Esophagus squamous epithelium (tissue), 5 donors: ENCODE data around the gene NFS1. TPM values are rescaled to one million over a fixed set of nuclear protein-coding genes. Genes with fewer than 3 reads are reported as not detected.

Experiments
- DNase-seq: peaks from one replicate; lab custom pipeline; 2025; lab: John Stamatoyannopoulos, UW
- H3K27ac ChIP-seq, 4 donors: fragments of 200-600 bp; sonication (generic); one replicate each; pipeline ENCODE4 v1.5.1; 2016 to 2019; ENCODE audit warnings: mild to moderate bottlenecking in 1 of 4
- H3K27me3 ChIP-seq, 4 donors: fragments of 200-600 bp; sonication (generic); 1 replicate in 3 of 4; 2 replicates in 1 of 4; pipeline versions ENCODE4 v1.5.1 to v1.6.0; 2017 to 2021; ENCODE audit warnings: antibody characterized with exemption in 1 of 4
- H3K36me3 ChIP-seq, 3 donors: fragments of 200-600 bp; sonication (generic); one replicate each; pipeline ENCODE4 v1.5.1; 2016 to 2019
- H3K4me1 ChIP-seq, 3 donors: fragments of 200-600 bp; sonication (generic); one replicate each; pipeline ENCODE4 v1.5.1; 2017 to 2019
- H3K4me3 ChIP-seq, 4 donors: fragments of 200-600 bp; sonication (generic); 1 replicate in 3 of 4; 2 replicates in 1 of 4; pipeline ENCODE4 v1.5.1; 2016 to 2019; ENCODE audit warnings: mild to moderate bottlenecking in 2 of 4, moderate library complexity in 1 of 4
- H3K9me3 ChIP-seq, 3 donors: fragments of 200-600 bp; sonication (generic); one replicate each; pipeline ENCODE4 v1.5.1; 2016 to 2019
- POLR2A ChIP-seq, 4 donors: fragments of 450-650 bp; IDR thresholded peaks; one replicate each; pipeline ENCODE4 v1.6.1; 2017; ENCODE audit warnings: antibody characterized with exemption in 4 of 4, mild to moderate bottlenecking in 4 of 4, moderate library complexity in 3 of 4
- WGBS, 2 donors: methylation state at CpG; one replicate each; pipeline ENCODE4 v1.1.5; 2018; 5-methylcytosine and 5-hydroxymethylcytosine counted together
- intact Hi-C: fragments of 100-400 bp; cut with DNase I; formaldehyde crosslinking; loops from one replicate; pipeline ENCODE4 v1.15.0; 2022
- total RNA-seq, 4 donors: library from RNA; depleted of rRNA; stranded (reverse); fragments of >200 nt; gene quantifications; one replicate each; pipeline ENCODE4 v1.1.0, GENCODE V29; 2016
- TF ChIP-seq, protein P1 (sequence below), 6 experiments: fragments of 450-650 bp in 4 of 6; fragments of 200-600 bp in 2 of 6; sonication (generic) in 2 of 6; IDR thresholded peaks; one replicate each; pipeline ENCODE4 v1.5.1; 2016 to 2019; ENCODE audit warnings: antibody characterized with exemption in 6 of 6, mild to moderate bottlenecking in 4 of 6, moderate library complexity in 4 of 6
- donor health status: DM: yes; HTN: yes; CAD: no.

The NFS1 gene
- total RNA-seq, 4 donors from 2014 or later: 16.4 to 39.9 (median 24.2) TPM

DNA sequence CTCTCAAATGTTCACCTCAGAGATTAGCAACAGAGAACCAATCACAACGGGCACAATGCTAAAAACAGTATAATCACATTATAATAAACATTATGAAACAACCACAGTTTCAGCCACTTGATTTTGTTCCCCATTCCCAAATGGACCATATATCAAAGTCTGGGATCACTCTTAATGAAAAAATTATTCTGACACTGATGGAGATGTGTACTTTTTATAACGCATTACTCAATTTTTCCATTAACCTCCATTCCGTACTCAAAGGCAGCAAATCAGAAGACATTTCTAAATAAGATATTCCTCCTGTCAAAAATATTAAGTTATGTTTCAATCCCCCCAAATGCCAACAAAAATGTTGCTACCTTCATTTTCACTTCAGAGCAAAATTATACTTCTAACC is 37.2 kb downstream of the NFS1 start:
- H3K27ac ChIP-seq: peak overlapping the region in 2 of 4 donors; percentile 14 to 98
- WGBS, 2 donors: 13 to 19% methylated on average over 3 of the region's 3 CpGs
- no peak for TF ChIP-seq POLR2A (IDR thresholded peaks at IDR 0.05)
- TF ChIP-seq, protein P1, sequence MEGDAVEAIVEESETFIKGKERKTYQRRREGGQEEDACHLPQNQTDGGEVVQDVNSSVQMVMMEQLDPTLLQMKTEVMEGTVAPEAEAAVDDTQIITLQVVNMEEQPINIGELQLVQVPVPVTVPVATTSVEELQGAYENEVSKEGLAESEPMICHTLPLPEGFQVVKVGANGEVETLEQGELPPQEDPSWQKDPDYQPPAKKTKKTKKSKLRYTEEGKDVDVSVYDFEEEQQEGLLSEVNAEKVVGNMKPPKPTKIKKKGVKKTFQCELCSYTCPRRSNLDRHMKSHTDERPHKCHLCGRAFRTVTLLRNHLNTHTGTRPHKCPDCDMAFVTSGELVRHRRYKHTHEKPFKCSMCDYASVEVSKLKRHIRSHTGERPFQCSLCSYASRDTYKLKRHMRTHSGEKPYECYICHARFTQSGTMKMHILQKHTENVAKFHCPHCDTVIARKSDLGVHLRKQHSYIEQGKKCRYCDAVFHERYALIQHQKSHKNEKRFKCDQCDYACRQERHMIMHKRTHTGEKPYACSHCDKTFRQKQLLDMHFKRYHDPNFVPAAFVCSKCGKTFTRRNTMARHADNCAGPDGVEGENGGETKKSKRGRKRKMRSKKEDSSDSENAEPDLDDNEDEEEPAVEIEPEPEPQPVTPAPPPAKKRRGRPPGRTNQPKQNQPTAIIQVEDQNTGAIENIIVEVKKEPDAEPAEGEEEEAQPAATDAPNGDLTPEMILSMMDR (IDR thresholded peaks at IDR 0.05): no peak
- H3K4me1 ChIP-seq: peaks cover 11 to 73% (median 40%) of the 10 kb centered on the region in 3 donors
- H3K9me3 ChIP-seq: no peaks in the 10 kb centered on the region
- DNase-seq: no peak
- no peaks in the 10 kb centered on the region for H3K27me3 ChIP-seq
- no peaks in the 10 kb centered on the region for H3K36me3 ChIP-seq
- intact Hi-C loops: no loop called here
- H3K4me3 ChIP-seq: peak overlapping the region in 3 of 4 donors; percentile 78 to 96 (median 91)

DNA sequence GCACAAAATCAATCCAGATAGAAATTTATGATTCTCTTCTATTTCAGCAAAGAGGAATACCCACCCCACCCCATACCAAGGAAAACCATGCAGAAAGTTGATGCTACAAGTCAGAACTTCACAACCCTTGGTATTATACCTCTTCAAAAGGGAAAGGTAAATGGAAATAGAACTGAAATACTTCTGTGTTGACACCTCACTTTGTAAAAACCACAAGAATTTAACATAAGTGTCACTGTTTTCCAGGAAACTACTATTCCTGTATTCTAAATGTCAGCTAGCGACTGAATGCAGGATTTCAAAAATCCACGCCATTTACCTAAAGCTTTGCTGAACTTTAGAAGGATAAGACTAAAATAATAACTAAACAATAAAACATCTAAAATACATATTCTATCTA is 38.1 kb downstream of the NFS1 start:
- Histone ChIP-seq H3K27ac (peak overlapping the region in 2 of 4 donors; percentile 14 to 98), H3K4me3 (peak overlapping the region in 2 of 4 donors; percentile 8 to 96), H3K4me1 (peaks cover 11 to 81% (median 40%) of the 10 kb centered on the region in 3 donors), H3K9me3 (no peaks in the 10 kb centered on the region), H3K36me3 (peaks cover 0 to 7% (median 0%) of the 10 kb centered on the region in 3 donors), H3K27me3 (no peaks in the 10 kb centered on the region)
- intact Hi-C loops: no loop called here
- 31 to 44% methylated on average over 2 of the region's 2 CpGs for WGBS, 2 donors
- no peak for TF ChIP-seq POLR2A (IDR thresholded peaks at IDR 0.05)
- TF ChIP-seq, protein P1 (IDR thresholded peaks at IDR 0.05): no peak
- DNase-seq: no peak

DNA sequence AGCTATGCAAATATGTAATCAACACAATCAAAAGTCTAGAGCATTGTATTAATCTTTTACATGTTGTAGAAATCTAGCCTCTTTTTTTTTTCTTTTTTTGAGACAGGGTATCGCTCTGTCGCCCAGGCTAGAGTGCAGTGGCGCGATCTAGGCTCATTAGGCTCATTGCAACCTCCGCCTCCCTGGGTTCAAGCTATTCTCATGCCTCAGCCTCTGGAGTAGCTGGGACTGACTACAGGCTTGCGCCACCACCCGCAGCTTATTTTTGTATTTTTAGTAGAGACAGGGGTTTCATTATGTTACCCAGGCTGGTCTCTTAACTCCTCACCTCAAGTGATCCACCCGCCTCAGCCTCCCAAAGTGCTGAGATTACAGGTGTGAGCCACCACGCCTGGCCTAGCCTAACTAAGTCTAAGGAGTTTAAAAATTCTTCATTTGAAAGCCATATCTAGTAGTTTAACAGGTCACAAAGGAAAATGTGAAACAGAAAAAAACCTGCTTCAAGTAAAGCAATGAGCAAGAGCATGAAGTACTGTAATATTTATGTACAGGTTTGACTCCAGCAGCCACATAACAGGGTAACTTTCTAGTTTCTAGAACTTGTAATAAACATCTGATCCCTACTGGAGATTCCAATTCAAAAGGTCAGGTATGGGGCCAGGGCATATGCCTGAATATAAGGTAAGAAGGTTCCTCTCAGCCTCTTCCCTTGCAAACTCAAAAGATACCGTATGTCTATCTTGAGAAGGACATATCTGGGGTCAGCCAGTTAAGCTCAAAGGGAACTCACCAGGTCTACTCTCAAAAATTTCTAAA is 38.8 kb downstream of the NFS1 start:
- Histone ChIP-seq H3K27me3 (no peaks in the 10 kb centered on the region), H3K27ac (peak overlapping the region in 1 of 4 donors; percentile 98), H3K4me1 (peaks cover 11 to 81% (median 40%) of the 10 kb centered on the region in 3 donors), H3K36me3 (peaks cover 0 to 13% (median 0%) of the 10 kb centered on the region in 3 donors), H3K9me3 (no peaks in the 10 kb centered on the region), H3K4me3 (no peak overlapping the region)
- TF ChIP-seq, protein P1 (IDR thresholded peaks at IDR 0.05): no peak
- WGBS, 2 donors: 85 to 86% methylated on average over 10 of the region's 10 CpGs
- DNase-seq: no peak
- intact Hi-C loops: no loop called here

DNA sequence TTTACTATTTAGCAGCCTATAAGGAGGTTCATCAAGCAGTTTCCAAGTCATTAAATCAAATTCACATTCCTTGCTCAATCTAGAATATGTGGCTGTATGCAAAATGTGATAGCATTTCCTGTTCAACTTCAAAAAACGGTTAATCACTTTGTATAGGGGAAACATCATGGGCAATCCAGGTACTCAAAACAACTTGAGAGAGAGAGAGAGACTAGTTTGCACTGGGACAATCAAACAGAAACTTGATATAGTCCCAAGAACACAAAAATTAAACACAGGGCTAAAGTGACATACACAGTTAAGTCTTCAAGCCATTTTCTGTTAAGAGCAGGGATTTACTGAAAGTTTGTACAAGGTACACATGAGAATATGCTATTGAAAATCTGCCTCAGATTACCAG is 41.9 kb downstream of the NFS1 start:
- TF ChIP-seq, protein P1 (IDR thresholded peaks at IDR 0.05): no peak
- no peak for TF ChIP-seq POLR2A (IDR thresholded peaks at IDR 0.05)
- H3K4me1 ChIP-seq: peaks cover 6 to 72% (median 32%) of the 10 kb centered on the region in 3 donors
- no peaks in the 10 kb centered on the region for H3K9me3 ChIP-seq
- DNase-seq: no peak
- intact Hi-C loops: no loop called here
- no peak overlapping the region for H3K4me3 ChIP-seq
- peaks cover 6 to 44% (median 10%) of the 10 kb centered on the region in 3 donors for H3K36me3 ChIP-seq
- H3K27ac ChIP-seq: no peak overlapping the region
- no peaks in the 10 kb centered on the region for H3K27me3 ChIP-seq
- WGBS, 2 donors: 0% methylated on average over 1 of the region's 1 CpG

GRCh38 chr20:35654415-35654814 is 44.7 kb downstream of the NFS1 start:
- no peak for DNase-seq
- Histone ChIP-seq H3K4me3 (no peak overlapping the region), H3K36me3 (peaks cover 6 to 58% (median 10%) of the 10 kb centered on the region in 3 donors), H3K9me3 (no peaks in the 10 kb centered on the region), H3K27me3 (no peaks in the 10 kb centered on the region), H3K27ac (no peak overlapping the region), H3K4me1 (peaks cover 0 to 59% (median 14%) of the 10 kb centered on the region in 3 donors)
- WGBS, 2 donors: 97 to 99% methylated on average over 9 of the region's 9 CpGs
- intact Hi-C loops: no loop called here
- TF ChIP-seq, protein P1 (IDR thresholded peaks at IDR 0.05): no peak
- TF ChIP-seq POLR2A (IDR thresholded peaks at IDR 0.05): no peak
